ENCODE results near the gene ADAMTS14.
A peak's percentile ranks its signal among the peaks of the same experiment; 100 is the strongest.

Gene ADAMTS14

DNA sequence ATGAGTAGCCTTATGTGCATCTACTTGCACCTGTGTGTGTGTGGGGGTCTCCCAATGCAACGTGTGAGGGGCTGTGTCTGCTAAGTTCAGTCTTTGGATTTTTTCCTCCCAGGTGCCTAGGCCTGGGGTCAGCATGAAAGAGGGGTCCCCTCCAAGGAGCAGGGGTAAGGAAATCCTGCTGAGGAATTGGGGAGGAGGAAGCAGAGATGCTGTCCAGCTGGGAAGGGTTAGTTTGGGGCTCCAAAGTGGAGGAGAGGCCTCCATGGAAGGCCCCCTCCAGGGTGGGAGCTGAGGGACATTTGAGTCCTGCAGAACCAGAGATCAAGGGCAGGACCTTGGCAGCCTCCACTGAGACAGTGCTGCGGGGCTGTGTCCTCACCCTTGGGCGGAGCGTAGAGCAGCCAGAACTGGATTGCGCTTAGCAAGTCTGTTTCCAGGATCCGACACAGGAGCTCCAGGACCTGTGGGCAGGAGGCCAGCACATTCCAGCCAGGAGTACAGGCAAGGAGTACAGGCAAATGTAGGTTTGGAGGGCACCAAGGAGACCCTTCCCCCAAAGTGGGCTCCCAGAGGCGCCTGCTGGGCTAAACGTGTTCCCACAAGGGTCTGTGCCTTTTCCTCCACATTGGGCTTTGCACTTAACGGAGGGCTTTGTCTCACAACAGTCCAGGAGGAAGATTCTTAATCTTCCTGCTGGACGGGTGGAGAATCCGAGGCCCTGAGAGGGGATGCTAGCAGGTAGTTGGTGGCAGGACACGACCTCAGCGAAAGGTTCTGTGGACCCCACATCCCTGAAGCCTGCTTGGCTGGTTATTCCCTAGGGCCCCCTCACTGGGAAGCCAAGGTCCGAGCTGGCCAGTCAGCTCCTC is 102.7 kb downstream of the ADAMTS14 start:
- DNase-seq, result no peak

DNA sequence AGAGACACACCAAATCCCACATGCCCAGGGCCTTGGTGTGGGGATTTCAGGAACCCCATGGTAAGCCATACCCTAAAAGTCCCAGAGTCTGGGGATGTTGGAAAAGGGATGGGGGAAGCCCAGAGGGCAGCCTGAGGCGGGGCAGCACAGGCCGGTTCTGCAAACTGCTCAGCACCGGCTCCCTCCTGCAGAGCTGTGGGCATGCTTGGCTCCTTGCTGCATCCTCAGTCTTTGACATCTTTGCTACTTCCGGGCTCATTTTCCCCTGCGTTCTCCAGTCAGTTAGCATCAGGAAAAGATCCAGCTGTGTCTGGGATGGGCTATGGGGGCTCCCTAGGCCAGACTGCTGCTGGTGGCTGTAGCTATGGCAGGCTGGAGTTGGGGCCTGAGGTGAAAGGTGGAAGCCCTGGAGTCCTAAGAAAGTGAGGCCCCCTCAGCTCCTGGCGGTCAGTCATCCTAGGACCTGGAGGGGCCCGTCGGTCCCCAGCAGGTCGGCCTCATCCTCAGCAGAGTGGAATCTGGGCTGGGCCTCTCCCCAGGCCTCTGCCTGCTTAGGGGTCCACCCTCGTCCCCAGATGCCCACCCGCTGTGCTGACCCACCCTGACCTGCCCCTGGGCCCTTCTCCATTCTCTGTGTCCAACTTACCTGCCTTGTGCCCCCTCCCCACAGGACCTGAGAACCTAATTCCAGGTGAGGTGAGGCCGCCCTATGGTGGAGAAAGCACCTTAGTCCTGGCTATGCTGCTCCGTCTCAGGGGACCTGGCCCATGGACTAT is 103.6 kb downstream of the ADAMTS14 start:
- DNase-seq, result no peak

DNA sequence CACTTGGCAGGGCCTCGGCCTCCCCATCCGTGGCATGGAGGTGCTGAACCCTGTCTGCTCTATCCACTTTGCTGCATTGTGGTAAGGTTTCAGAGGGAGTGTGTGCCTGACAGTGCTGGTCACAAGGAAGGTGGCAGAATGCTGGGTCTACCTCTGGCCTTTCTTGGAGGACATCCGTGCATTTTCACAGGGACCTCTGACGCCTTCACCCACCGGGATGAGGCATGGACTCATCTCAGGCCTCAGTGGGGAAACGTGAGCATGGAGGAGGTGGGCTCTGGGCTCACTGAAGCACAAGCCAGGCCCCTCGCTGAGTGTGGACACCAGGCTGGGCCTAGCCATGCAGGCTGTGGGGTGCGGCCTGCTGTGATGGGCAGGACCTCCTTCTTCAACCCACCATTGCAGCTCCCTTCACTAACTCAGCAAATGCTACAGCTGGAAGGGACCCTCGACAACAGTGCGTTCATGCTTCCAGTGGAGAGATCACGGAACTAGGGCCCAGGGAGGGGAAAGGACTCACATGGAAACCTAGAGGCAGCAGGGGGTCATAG is 104.2 kb downstream of the ADAMTS14 start:
- DNase-seq, result no peak

DNA sequence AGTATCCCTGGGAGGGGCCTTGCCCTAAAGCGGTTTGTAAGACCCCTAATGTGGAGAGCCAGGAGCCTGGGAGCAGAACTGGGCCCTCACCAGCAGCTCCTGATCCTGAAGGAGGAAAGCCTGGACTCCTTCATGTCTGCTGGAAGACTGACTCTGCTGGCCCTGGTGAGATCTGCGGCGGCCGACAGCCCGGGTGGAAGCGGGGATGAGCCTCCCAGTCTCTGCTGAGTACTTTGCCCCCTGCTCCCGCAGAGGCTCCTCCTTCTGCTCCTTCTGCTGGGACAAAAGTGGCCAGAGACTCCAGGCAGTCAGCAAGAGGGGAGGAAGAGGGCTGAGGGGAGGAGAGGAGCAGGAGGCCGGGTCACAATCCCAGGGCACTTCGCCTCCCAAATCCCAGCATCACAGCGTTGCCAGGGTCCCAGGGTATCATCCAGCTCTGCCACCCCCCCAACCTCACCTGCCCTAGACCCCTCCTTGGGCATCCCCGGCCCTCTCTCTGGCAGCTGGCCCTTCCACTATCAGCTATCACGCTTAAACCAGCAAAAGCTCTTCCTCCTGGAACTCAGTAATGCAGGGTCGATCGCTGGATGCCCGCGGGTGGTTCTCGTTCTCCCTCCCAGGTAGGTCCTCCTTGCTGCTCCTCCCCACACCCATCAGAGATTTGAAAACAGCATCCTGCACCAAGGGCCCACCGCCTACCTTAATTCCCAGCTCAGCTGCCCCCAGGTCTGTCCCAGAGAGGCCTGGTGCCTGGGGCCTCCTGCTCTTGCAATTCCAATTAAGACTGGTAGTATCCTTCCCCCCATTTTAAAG is 105.0 kb downstream of the ADAMTS14 start:
- DNase-seq, result no peak

DNA sequence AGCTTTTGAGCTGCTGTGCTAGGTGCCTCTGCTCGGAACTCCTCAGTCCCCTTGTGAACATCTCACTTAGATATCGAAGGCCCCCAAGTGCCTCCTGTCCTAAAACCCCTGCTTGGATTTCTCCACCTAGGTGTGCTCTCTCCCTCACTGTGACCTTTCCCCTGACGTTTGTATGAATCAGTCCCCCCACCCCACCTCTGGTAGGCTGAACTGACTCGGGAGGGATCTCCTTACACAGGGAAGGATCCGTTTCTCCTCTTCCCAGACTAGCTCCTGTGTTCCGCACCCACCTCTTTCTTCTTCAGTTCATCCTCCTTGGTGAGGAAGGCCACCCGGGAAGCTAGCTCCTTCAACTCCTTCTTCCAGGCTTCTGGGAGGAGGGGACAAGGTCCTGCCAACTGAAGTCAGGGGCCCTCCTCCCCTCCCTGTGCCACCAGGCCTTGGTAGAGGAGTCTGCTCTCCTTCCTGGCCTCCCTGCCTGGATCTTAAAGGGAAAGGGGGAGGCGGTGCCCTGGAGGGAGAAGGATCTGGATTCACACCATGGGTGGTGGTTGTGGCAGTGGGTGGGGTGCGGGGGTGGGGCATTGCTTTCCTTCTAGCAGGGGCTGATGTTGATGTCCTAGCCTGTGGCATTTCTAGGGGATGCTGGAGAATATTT is 106.1 kb downstream of the ADAMTS14 start:
- DNase-seq, result no peak

DNA sequence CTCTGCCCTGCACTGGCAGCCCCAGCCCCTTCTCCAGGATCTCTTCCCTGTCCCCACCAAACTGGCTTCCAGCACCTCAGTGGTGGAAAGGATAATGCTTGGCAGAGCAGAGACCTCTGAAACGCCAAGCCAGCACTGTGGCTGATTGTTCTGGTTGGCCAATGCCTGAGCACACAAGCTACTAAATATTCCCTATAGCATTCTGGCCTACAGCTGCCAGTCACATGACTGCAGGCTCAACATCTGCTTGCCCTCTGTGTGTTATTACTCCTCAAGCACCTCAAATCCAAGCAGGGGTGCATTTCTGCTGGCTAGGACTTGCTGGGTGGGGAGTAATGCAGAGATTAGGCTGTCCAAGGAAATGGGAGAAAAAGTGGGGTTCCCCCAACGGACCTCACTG is 106.8 kb downstream of the ADAMTS14 start:
- DNase-seq, result no peak

DNA sequence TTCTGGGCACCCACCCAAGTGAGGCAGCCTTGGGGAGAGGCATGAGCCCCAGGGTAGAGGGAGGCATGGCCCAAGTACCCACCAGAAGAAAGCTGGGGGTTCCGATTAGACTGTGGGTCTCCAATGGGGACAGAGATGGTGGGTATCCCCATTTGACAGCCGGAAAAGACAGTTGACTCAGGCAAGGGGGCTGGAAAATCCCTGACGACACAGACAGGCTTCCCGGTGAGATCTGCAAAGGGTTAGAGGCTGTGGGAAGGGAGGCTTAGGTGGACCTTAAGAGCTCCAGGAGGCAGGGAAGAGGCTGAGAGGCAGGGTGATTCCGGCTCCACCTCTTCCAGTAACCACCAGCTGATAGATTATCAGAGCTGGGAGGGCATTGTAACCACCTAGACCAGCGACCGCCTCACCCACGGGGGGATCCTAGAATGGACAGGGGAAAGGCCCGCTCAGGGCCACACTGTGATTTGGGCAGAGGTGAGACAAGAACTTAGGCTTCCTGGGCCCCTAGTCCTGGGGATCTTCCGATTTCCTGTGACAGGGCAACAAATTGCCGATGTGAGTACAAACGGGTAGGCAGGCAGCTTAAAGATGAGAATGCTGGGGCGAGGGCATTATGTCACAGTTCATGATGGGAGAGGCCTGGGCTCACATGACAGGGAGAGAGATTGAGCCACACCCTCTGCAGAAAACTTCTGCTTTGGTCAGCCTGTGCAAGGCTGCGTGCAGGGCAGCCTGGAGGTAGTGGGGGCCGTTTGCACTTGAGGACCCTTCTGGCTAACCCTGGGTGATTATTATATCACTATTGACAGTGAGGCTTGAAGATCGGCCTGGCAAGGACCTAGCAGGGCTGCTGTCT is 107.4 kb downstream of the ADAMTS14 start:
- no peak for DNase-seq

DNA sequence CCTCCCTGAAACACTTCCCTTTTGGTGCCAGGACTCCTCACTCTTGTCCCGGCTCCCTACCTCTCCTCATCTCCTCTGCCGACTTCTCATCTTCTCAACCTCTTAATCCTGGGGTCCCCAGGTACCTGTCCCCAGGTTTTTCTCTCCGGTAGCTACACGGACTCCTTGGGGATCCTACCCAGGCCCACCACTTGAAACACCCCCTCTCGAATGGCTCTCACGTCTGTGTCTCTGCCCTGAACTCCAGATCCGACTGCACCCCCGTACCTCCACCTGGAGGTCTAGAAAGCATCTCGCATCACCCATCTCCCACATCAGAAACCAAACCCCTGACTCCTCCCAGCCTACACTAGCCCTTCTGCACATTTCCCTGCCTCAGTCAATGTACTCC is 108.1 kb downstream of the ADAMTS14 start:
- DNase-seq, result no peak

DNA sequence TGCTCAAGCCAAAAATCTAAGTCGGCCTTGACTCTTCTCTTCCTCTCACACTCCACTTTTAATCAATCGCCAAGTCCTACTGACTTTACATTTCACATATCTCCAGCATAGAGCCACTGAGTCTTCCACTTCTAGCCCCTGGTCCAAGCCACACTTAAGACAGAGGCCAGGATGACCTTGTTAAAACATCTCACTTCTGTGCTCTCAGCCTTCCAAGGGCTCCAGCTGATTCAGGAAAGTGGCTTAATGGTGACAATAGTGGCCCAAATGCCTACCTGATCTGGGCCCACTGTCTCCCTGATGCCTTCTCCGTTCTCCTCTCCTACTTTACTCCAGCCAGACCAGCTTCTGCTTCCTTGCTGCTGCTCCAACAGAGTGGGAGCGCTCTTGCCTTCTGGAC is 108.5 kb downstream of the ADAMTS14 start:
- no peak for DNase-seq

DNA sequence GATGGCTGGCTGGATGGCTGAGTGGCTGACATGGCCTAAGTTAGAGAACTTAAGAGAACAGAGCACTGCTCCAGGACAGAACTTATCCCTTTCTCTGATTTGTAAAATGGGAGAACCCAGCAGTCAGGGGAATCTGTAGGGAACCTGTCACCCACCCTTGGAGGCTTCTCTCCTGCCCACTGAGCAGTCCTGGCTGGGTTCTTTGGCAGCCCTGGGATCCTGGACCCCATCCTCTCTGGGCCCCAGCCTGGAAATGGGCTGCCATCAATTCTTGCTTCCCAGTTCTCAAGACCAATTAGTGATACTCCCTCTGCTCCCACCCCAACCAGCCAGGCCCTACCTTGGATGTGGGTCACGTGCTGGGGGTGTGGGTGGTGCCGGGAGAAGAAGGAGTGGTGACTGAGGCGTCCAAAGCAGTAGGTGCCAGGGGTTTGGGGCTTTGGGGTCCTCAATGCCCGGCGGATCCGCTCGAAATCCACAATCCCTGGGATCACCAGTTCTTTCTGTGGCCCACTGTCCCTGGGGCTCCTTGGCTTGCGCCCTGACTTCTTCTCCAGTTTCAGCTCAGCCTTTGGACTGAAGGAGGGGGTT is 109.2 kb downstream of the ADAMTS14 start:
- no peak for DNase-seq

DNA sequence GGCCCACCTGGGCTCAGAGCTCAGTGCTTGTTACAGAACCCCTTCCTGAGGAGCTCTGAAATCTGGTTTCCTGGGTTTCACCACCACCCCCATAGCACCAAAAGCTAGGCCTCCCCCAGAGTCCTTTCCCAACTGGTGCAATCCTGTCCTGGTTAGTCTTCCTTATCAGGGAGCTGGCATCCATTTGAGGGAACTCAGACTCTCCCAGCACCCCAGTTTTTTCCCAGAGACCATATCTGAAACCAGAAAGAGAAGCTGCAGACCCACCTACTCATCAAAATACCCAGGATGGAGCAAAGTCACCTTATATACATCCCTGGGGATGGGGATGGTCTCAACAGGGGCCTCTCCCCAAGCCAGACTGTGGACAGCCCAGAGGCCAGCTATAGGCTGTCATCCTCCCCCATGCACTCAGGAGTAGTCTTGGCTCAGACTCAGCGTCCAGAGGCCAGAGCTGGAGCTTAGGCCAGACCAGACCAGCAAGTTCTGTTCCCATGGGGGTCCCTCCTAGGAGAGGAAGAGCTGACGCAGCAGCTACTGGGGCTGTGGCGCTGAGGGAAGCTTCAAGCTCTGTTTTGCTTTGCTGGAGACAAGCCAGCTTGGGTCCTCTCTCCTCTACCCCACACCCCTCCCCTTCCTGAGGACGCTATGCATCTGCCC is 109.9 kb downstream of the ADAMTS14 start:
- no peak for DNase-seq

DNA sequence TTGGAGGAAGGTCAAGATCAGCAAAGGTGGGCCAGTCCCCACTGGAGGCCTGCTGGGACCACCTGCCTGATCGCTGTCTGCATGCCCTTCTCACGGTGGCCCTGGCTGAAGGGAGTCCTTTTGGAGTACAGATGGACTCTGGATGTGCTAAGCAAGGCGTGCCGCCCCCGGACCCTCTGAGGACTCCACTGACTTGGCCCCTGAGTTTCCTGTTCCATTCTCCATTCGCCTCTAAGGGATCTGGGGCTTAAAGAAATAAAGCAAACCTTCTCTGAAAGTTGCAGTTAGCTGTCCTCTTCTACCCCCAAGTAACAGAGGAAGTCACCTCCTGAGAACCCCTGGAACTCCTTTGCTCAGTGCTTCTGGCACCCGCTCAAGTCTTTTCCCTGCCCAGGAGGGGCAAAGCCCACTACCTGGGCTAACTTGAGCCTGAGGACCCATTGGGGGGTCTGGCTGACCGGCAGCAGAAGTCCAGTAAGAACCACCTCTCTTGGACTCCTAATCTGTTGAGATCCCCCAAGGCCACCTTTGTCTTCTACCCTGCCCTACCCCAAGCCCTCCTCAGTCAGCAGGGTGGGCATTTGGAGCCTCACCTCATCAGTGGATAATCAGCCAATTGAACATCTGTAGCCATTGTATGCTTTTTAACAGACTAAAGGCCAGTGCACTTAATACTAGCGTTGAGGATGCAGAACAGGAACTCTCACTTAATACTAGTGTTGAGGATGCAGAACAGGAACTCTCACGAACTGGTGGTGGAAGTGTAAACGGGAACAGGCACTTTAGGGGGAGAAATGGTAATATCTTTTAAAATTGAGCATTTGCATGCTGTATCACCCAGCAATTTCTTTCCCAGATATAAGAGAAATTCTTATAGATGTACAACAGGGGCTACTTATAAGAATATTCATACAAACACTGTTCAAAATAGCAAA is 110.7 kb downstream of the ADAMTS14 start:
- no peak for DNase-seq

DNA sequence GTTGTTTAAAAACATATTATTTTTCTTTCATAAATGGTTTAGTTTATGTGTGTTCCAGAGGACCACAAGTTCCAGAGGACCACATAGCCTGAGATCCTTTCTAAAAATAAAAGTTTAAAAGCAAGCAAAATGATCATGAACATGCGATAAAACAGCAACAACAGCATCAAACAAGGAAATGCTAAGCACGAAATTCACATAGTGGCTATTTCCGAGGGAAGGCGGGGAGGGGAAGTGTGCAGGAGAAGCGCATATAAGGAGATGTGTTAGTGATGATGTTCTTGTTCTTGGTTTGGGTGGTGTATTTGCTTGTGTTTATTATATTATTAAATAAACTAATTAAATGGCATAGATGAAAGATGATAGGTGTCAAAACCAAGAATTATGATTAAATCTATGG is 111.7 kb downstream of the ADAMTS14 start:
- DNase-seq, result no peak

DNA sequence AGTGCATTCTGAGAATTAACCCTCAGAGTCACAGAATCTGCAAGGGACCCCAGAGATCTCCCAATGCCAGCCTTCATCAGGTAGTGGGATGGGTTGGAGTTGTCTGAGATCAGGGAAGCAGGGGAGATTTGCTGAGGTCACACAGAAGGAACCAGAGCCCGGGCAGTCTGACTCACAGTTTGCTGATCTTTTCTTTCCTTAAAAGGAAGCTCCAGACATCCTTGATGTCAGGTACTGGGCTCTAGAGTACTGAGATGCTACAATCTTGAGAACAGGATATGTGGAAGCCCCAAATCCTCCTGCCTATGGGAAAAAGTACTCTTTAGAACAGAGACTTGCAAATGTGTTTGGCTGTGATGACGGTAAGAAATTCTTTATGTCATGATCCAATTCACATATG is 112.2 kb downstream of the ADAMTS14 start:
- no peak for DNase-seq

DNA sequence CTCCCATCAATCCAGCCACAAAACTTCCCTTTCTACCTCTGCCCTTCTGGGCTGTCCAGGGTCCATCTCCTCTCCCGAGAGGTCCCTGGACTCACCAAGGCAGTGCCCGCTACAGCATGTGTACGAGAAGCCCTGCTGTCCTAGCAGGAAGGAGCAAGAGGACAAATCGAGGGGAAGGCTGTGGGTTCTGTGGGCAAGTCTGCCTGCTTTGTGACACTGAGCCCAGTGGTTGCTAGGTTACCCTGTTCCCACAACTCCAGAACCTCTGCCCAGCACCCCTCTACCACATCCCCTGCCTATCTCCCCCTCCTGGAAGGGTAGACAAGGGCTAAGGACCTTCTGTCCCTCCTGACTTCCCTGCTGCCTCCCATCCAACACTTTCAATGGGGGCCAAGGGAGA is 112.9 kb downstream of the ADAMTS14 start, which contains the start of gene TBATA:
Gene TBATA (minus strand): TSS at position 188 of the 400 bp plus-strand sequence. CDS start 1,998 bp downstream, outside the sequence.
- DNase-seq, result no peak

DNA sequence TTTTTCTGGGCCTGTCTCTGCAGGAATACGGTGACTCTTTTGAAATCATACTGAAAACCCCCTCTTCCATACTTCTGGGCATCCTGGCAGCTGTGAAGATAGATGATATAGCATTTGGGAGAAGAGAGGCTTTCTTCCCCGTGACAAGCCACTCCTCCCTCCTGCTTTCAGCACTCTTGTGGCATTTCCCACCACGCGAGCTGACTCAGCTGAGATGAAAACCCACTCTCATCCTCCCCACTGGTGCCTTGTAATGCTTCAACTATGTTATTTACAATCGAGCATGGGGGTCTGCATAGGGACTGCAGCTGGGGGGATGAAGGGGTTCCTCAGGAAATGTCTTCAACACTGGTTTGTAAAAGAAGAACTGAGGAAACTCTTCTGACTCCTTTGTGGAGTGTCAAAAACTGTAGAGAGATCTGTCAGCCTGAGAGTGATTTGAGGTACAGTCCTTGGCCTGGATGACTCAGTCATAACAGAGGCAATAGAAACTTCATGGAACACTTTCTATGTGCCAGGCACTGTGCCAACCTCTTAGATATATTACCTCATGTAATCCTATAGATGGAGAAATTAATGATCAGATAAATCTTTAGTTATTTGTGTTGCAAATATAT is 114.6 kb downstream of the ADAMTS14 start:
- DNase-seq, result peak; percentile 25

DNA sequence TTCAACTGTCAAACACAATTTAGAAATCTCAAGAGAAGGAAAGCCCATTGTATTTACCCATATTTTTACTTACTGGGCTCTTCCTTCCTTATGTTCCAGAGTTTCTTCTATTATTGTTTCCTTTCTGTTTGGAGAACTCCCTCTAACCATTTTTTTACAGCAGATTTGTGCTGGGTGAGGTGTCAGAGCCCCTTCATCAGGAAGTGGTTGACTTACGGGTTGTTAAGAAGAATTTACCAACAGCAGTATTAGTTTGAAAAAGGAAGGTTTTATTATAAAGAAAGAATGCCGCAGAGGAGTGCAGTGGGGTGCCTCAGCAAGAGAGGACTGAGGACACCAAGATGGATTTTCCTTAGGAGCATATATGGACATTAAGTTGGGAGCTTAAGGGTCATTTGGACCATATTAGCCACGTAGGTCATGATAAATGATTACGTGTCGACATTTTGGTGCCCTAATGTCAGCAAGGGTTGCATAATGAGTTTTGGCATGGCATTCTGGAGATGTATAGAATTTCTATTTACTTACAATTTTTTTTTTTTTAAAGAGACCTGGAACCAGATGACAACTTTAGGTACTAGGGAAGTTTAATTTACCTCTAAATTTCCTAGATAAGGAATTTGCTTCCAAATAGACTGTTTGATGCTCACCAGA is 119.2 kb downstream of the ADAMTS14 start:
- no peak for DNase-seq

DNA sequence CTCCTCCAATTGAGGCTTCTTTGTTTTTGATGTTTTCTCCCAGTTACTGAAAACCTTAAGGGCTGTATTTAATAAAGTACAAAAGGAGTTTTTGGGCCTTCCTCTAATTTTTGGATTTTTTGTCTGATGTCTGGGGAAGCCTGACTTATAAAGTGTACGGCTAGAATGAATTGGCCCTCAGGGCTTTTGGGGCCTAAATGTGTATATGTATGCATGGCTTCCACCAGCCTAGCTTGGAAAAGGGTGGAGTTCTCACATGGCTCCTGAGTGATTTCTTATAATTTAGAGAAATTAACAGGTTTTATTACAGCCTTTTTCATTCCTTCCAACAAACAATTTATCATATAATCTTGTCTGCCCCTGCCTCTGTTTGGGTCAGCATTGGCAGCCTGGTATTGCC is 123.3 kb downstream of the ADAMTS14 start:
- DNase-seq, result no peak
